ENCODE results near the gene ARID3A.
A peak's percentile ranks its signal among the peaks of the same experiment; 100 is the strongest.
"Not testable (repeated sequence)": the region's sequence is repeated elsewhere in the genome, so short reads cannot be mapped to it uniquely, and the experiment has no call there.

Gene ARID3A, protein sequence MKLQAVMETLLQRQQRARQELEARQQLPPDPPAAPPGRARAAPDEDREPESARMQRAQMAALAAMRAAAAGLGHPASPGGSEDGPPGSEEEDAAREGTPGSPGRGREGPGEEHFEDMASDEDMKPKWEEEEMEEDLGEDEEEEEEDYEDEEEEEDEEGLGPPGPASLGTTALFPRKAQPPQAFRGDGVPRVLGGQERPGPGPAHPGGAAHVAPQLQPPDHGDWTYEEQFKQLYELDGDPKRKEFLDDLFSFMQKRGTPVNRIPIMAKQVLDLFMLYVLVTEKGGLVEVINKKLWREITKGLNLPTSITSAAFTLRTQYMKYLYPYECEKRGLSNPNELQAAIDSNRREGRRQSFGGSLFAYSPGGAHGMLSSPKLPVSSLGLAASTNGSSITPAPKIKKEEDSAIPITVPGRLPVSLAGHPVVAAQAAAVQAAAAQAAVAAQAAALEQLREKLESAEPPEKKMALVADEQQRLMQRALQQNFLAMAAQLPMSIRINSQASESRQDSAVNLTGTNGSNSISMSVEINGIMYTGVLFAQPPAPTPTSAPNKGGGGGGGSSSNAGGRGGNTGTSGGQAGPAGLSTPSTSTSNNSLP

GRCh38 chr19:925526-926322 is at the start of gene ARID3A:
Gene ARID3A, plus strand, starts transcription at chr19:926035. Its CDS starts 3,494 bp downstream, at chr19:929529.
- peak; percentile 81 for DNase-seq

DNA sequence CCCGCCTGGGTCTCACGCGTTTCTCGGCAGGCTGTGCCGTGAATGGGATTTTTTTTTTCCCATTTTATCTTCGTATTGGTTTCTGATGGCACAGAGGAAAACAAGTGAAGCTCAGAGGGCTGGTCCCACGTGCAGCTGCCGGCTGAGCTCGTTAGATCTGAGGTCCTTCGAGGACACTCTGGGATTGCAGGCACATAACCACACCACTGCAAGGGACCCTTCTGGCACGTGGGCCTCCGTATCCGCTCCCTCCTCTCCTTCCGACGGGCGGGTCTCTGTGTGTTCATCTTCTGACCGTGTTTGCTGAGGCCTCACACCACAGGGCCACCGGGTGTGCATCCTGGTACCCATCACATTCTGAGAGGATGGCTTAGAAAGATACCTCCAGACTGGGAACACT is 49.7 kb upstream of the ARID3A start:
- DNase-seq = no peak

DNA sequence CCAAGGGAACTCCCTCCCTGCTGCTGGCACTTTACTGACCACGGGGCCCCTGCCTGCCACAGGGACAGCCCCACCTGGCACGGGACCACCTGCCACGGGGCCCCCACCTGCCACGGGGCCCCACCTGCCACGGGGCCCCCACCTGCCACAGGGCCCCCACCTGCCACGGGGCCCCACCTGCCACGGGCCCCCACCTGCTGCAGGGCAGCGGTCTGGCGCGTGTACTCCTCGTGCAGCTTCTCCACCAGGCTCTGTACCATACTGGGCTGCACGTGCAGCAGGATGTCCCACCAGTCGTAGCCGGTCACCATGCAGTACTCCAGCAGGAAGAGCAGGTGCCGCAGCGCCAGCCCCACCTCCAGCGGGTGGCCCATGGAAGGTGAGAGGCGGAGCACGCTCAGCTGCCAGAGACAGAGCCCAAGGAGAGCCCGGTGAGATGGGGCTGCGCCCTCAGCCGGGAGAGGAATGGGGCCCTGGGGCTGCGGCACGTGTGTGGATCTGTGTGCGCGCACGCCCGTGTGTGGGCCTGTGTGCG is 49.0 kb upstream of the ARID3A start:
- DNase-seq = no peak

DNA sequence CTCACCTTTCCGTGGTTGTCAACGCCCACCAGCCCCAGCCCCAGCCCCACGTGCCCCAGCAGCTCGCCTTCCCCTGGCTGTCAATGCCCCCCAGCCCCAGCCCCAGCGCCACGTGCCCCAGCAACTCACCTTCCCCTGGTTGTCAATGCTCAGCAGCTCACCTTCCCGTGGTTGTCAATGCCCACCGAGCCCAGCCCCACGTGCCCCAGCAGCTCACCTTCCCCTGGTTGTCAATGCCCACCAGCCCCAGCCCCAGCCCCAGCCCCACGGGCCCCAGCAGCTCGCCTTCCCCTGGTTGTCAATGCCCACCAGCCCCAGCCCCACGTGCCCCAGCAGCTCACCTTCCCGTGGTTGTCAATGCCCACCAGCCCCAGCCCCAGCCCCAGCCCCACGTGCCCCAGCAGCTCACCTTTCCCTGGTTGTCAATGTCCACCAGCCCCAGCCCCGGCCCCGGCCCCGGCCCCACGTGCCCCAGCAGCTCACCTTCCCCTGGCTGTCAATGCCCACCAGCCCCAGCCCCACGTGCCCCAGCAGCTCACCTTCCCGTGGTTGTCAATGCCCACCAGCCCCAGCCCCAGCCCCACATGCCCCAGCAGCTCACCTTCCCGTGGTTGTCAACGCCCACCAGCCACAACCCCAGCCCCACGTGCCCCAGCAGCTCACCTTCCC is 47.7 kb upstream of the ARID3A start:
- DNase-seq = not testable (repeated sequence)

DNA sequence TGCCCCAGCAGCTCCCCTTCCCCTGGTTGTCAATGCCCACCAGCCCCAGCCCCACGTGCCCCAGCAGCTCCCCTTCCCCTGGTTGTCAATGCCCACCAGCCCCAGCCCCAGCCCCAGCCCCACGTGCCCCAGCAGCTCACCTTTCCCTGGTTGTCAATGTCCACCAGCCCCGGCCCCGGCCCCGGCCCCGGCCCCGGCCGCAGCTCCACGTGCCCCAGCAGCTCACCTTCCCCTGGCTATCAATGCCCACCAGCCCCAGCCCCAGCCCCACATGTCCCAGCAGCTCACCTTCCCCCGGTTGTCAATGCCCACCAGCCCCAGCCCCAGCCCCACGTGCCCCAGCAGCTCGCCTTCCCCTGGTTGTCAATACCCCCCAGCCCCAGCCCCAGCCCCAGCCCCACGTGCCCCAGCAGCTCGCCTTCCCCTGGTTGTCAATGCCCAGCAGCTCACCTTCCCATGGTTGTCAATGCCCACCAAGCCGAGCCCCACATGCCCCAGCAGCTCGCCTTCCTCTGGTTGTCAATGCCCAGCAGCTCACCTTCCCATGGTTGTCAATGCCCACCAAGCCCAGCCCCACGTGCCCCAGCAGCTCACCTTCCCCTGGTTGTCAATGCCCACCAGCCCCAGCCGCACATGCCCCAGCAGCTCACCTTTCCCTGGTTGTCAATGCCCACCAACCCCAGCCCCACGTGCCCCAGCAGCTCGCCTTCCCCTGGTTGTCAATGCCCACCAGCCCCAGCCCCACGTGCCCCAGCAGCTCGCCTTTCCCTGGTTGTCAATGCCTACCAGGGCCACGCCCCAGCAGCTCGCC is 46.9 kb upstream of the ARID3A start:
- not testable (repeated sequence) for DNase-seq

DNA sequence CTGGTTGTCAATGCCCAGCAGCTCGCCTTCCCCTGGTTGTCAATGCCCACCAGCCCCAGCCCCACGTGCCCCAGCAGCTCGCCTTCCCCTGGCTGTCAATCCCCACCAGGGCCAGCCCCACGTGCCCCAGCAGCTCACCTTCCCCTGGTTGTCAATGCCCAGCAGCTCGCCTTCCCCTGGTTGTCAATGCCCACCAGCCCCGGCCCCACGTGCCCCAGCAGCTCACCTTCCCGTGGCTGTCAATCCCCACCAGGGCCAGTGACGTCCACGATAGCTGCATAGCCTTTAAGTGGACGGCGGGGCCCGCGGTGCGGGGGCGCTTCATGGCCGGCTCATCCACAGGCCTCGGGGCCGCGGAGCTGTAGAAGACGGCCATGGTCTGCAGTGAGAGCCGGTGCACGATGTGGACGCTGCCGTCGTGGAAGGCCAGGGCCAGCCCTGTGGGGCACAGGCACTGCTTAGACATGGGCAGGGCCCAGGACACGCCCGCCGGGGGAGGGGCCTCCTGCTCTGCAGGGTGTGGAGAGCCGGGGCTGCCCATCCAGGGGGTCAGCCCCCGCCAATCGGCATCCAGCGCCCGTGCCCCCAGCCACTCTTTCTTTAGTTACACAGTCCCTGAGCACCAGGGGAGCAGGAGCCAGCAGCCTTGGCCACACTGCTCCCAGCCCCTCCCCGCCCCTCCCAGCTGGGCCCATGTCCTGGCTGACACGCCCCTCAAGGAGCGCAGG is 46.0 kb upstream of the ARID3A start:
- DNase-seq = no peak

- no peak for DNase-seq
Observed at GRCh38 chr19:881385-882071, 44.3 kb upstream of the ARID3A start.

GRCh38 chr19:882871-883497 is 42.9 kb upstream of the ARID3A start:
- DNase-seq = no peak

GRCh38 chr19:883661-884211 is 42.1 kb upstream of the ARID3A start:
- DNase-seq = no peak

GRCh38 chr19:884420-885211 is 41.2 kb upstream of the ARID3A start:
- no peak for DNase-seq

- no peak for DNase-seq
Observed at GRCh38 chr19:885536-886224, 40.2 kb upstream of the ARID3A start.

- DNase-seq = no peak
Observed at GRCh38 chr19:887072-887471, 38.8 kb upstream of the ARID3A start.

DNA sequence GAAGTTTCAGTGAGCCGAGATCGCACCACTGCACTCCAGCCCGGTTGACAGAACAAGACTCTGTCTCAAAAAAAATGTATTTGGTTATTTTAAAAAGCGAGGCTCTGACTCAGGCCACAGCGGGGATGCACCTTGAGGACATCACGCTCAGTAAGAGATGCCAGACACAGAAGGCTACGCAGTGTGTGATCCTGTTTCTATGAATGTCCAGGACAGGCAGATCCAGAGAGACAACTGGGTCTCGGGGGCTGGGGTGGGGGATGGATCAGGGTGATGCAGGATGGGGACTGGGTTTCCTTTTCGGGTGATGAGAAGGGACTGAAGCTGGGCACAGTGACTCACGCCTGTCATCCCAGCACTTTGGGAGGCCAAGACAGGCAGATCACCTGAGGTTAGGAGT is 38.2 kb upstream of the ARID3A start:
- DNase-seq = no peak

DNA sequence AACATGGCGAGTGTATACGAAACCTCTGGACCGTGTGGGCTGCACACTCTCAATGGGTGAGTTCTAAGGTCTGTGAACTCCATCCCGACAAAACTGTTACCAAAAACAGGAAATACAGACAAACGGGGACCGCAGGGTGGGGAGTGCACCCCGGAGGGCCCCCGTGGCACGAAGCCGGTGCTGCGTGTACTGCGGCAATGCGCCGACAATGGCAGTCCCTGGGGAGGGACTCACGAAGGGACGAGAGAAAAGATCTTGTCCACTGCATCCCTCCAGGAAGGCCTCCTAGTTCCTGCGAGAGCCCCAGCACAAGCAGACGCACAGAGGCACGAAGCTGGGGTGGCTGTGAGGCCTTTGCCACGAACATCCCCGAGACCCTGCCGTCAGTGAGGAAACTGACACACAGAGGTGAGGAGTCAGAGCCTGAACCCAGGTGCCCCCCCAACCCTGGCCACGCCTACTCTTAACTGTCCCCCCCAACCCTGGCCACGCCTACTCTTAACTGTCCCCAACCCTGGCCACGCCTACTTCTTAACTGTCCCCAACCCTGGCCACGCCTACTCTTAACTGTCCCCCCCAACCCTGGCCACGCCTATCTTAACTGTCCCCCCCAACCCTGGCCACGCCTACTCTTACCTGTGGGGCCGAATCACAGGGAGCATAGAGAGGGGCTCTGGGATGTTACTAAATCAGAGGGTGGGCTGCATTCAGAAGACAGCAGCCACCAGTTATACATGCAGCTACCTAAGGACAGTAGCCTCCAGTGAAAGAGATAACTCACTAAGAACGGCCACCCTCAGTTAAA is 37.1 kb upstream of the ARID3A start:
- no peak for DNase-seq

DNA sequence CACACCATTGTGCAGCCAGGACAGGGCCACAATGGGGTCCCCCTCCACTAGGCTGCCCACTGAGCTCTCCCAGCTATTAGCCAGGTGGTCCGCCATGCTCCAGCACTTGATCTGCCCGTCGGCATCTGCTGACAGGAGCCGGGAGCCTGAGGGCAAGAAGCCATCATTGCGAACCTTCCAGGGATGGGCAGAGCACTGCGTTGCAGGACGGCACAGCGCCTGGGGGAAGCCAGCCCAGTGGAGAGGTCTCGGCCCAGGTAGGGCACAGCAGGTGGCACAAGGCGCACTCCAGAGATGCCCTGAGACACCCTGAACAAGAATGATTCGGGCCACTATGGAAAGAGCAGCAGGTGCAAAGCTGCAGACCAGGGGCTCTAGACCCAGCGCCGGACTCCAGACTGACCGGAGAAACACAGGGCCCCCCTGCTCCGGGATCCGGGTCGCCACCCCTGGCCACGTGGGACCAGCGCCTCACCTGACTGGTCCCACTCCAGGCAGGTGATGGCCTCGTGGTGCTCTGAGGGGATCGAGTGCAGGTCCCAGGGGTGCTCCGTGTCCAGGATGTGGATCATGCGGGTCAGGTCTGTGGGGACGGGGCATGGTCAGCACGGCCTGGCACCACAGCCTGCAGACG is 36.1 kb upstream of the ARID3A start:
- DNase-seq = no peak

DNA sequence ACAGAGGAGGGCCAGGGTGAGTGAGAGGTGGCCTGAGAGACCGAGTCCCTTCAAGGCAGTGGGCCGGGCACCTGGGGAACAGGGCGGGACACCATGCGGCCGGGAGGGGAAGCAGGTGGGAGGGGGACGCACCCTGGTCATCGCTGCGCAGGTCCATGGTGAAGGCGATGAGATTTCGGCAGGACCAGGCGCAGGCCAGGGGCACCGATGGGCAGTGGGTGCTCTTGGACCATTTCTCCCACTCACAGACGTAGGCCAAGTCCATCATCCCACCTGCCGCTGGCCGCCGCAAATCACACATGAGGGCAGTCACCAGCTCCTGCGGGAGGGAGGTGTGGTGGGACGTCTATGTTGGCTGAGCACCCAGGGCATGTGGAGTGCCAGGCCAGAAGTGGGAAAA is 35.0 kb upstream of the ARID3A start:
- no peak for DNase-seq
